Activated naive CD4-positive, alpha-beta T cell treated with anti-CD3 and anti-CD28 coated beads, Interleukin-2, amount 50 U/mL, for 72 hours (primary cell): ENCODE results near the gene ANKRD40. TPM values are rescaled to one million over a fixed set of nuclear protein-coding genes. Genes with fewer than 3 reads are reported as not detected.

Source experiments
- ATAC-seq, 2 donors: fragments of 150-1000 bp; cut with Tn5 transposase; 2 replicates each; pipeline ENCODE4 v1.10.0; 2021; ENCODE audit warnings: mild to moderate bottlenecking in 2 of 2, moderate library complexity in 2 of 2
- DNase-seq, 2 donors: peaks; one replicate each; pipeline ENCODE4 v3.0.0; 2021 to 2022; ENCODE audit warnings: low spot score in 2 of 2
- H3K27ac Mint-ChIP-seq, 2 donors: one replicate each; pipeline ENCODE4 v1.8.0; 2022; ENCODE audit warnings: mild to moderate bottlenecking in 2 of 2, mixed read lengths in 2 of 2
- H3K36me3 Mint-ChIP-seq, 2 donors: one replicate each; pipeline ENCODE4 v1.8.0; 2022; ENCODE audit warnings: mixed read lengths in 2 of 2
- H3K9me3 Mint-ChIP-seq, 2 donors: one replicate each; pipeline ENCODE4 v1.8.0; 2022; ENCODE audit warnings: mixed read lengths in 2 of 2
- total RNA-seq, 2 donors: library from RNA; stranded (reverse); gene quantifications; one replicate each; pipeline ENCODE4 v1.2.3, GENCODE V29; 2022

Gene ANKRD40
- total RNA-seq, 2 donors from 2014 or later = 9.2 to 25.6 TPM

- DNase-seq = no peak
These were observed 41.9 kb downstream of the ANKRD40 start for GRCh38 chr17:50665838-50666237.

GRCh38 chr17:50664788-50665458, 42.8 kb downstream of the ANKRD40 start:
- ATAC-seq = no peak
- H3K27ac Mint-ChIP-seq = no peak overlapping the region
- H3K36me3 Mint-ChIP-seq = no peaks in the 10 kb centered on the region
- H3K9me3 Mint-ChIP-seq = peaks cover 0 to 3% of the 10 kb centered on the region in 2 donors
- DNase-seq = no peak

More at GRCh38 chr17:50665838-50666237, 41.9 kb downstream of the ANKRD40 start:
- no peak overlapping the region for H3K27ac Mint-ChIP-seq
- ATAC-seq = no peak
- peaks cover 0 to 3% of the 10 kb centered on the region in 2 donors for H3K9me3 Mint-ChIP-seq
- H3K36me3 Mint-ChIP-seq = no peaks in the 10 kb centered on the region

GRCh38 chr17:50663812-50664374, 43.8 kb downstream of the ANKRD40 start:
- H3K36me3 Mint-ChIP-seq = no peaks in the 10 kb centered on the region
- H3K27ac Mint-ChIP-seq = peak overlapping the region in 1 of 2 donors; percentile 76
- ATAC-seq = no peak
- peaks cover 0 to 3% of the 10 kb centered on the region in 2 donors for H3K9me3 Mint-ChIP-seq
- no peak for DNase-seq

GRCh38 chr17:50662632-50663225, 45.0 kb downstream of the ANKRD40 start:
- Mint-ChIP-seq H3K36me3 (no peaks in the 10 kb centered on the region), H3K9me3 (peaks cover 0 to 3% of the 10 kb centered on the region in 2 donors), H3K27ac (peak overlapping the region; percentile 75 to 76)
- ATAC-seq = no peak
- DNase-seq = no peak

GRCh38 chr17:50661795-50662391, 45.8 kb downstream of the ANKRD40 start:
- DNase-seq = peak in 1 of 2 donors; percentile 22
- ATAC-seq = peak; percentile 73 to 78
- H3K9me3 Mint-ChIP-seq = peaks cover 0 to 3% of the 10 kb centered on the region in 2 donors
- no peaks in the 10 kb centered on the region for H3K36me3 Mint-ChIP-seq
- peak overlapping the region; percentile 32 to 76 for H3K27ac Mint-ChIP-seq

- Mint-ChIP-seq H3K36me3 (no peaks in the 10 kb centered on the region), H3K9me3 (peaks cover 0 to 3% of the 10 kb centered on the region in 2 donors), H3K27ac (peak overlapping the region; percentile 56 to 76)
- ATAC-seq (peak in 1 of 2 donors; percentile 29), DNase-seq (no peak)
These were observed 46.4 kb downstream of the ANKRD40 start for GRCh38 chr17:50661348-50661747.

- Mint-ChIP-seq H3K36me3 (no peaks in the 10 kb centered on the region), H3K27ac (peak overlapping the region; percentile 76 to 84), H3K9me3 (peaks cover 0 to 3% of the 10 kb centered on the region in 2 donors)
- ATAC-seq (no peak), DNase-seq (no peak)
These were observed 46.8 kb downstream of the ANKRD40 start for GRCh38 chr17:50660887-50661345.

GRCh38 chr17:50660042-50660886, 47.5 kb downstream of the ANKRD40 start:
- DNase-seq = no peak
- Mint-ChIP-seq H3K36me3 (no peaks in the 10 kb centered on the region), H3K27ac (peak overlapping the region; percentile 76 to 84), H3K9me3 (peaks cover 0 to 3% of the 10 kb centered on the region in 2 donors)
- ATAC-seq = no peak

GRCh38 chr17:50659179-50659578, 48.5 kb downstream of the ANKRD40 start:
- Mint-ChIP-seq H3K36me3 (no peaks in the 10 kb centered on the region), H3K9me3 (peaks cover 0 to 3% of the 10 kb centered on the region in 2 donors), H3K27ac (peak overlapping the region in 1 of 2 donors; percentile 72)
- DNase-seq (no peak), ATAC-seq (no peak)

GRCh38 chr17:50658616-50659015, 49.1 kb downstream of the ANKRD40 start:
- H3K9me3 Mint-ChIP-seq = peaks cover 0 to 3% of the 10 kb centered on the region in 2 donors
- H3K27ac Mint-ChIP-seq = peak overlapping the region in 1 of 2 donors; percentile 72
- no peak for ATAC-seq
- H3K36me3 Mint-ChIP-seq = no peaks in the 10 kb centered on the region
- no peak for DNase-seq

GRCh38 chr17:50657627-50658026, 50.1 kb downstream of the ANKRD40 start:
- DNase-seq (no peak), ATAC-seq (no peak)
- H3K27ac Mint-ChIP-seq = peak overlapping the region in 1 of 2 donors; percentile 14

GRCh38 chr17:50657054-50657453, 50.7 kb downstream of the ANKRD40 start:
- ATAC-seq = no peak
- Mint-ChIP-seq H3K36me3 (peaks cover 0 to 1% of the 10 kb centered on the region in 2 donors), H3K9me3 (no peaks in the 10 kb centered on the region), H3K27ac (no peak overlapping the region)
- no peak for DNase-seq

More at GRCh38 chr17:50657627-50658026, 50.1 kb downstream of the ANKRD40 start:
- Mint-ChIP-seq H3K36me3 (no peaks in the 10 kb centered on the region), H3K9me3 (peaks cover 0 to 2% of the 10 kb centered on the region in 2 donors)

- ATAC-seq = no peak
These were observed 51.2 kb downstream of the ANKRD40 start for GRCh38 chr17:50656509-50656908.

GRCh38 chr17:50653738-50654137, 54.0 kb downstream of the ANKRD40 start:
- no peak overlapping the region for H3K27ac Mint-ChIP-seq
- peaks cover 0 to 6% of the 10 kb centered on the region in 2 donors for H3K36me3 Mint-ChIP-seq
- DNase-seq (no peak), ATAC-seq (no peak)
- H3K9me3 Mint-ChIP-seq = no peaks in the 10 kb centered on the region

More at GRCh38 chr17:50656509-50656908, 51.2 kb downstream of the ANKRD40 start:
- DNase-seq = no peak
- Mint-ChIP-seq H3K36me3 (peaks cover 0 to 6% of the 10 kb centered on the region in 2 donors), H3K9me3 (no peaks in the 10 kb centered on the region), H3K27ac (no peak overlapping the region)

GRCh38 chr17:50651661-50652060, 56.1 kb downstream of the ANKRD40 start:
- no peak for ATAC-seq
- Mint-ChIP-seq H3K36me3 (peaks cover 0 to 6% of the 10 kb centered on the region in 2 donors), H3K27ac (no peak overlapping the region), H3K9me3 (no peaks in the 10 kb centered on the region)
- DNase-seq = no peak
